T47D (cell line): Measurements from ENCODE around the gene NHEJ1.

ENCODE experiments used
- DNase-seq, 2 experiments: peaks; one replicate each; pipeline versions ENCODE4 v3.0.0 to v3.0.0-alpha.2; 2011 to 2012; ENCODE audit warnings: low read depth in 1 of 2, low spot score in 1 of 2
- JUND ChIP-seq: IDR thresholded peaks from 2 replicates; pipeline ENCODE4 v1.6.1; 2012; ENCODE audit warnings: low read depth
- in situ Hi-C: cut with HindIII; loops from 2 replicates; pipeline ENCODE4 v1.10.0; 2016; ENCODE audit warnings: low sequenced_read_pairs, low pct_unique_long_range_greater_than_20kb

NHEJ1 gene

GRCh38 chr2:219038600-219038999 lies 122.0 kb downstream of the NHEJ1 start:
- in situ Hi-C loops: no loop called here
- DNase-seq: no peak
- TF ChIP-seq JUND: no peak

- DNase-seq: no peak
- TF ChIP-seq JUND: no peak
- in situ Hi-C loops: no loop called here
Measured at GRCh38 chr2:219037783-219038499, 122.7 kb downstream of the NHEJ1 start.

- in situ Hi-C loops: no loop called here
- TF ChIP-seq JUND: no peak
- DNase-seq: no peak
Measured at GRCh38 chr2:219035942-219036341, 124.7 kb downstream of the NHEJ1 start.

- DNase-seq: peak in 1 of 2 experiments; percentile 10
- in situ Hi-C loops: no loop called here
- TF ChIP-seq JUND: no peak
Measured at GRCh38 chr2:219034823-219035222, 125.8 kb downstream of the NHEJ1 start.

GRCh38 chr2:219032051-219032745 lies 128.4 kb downstream of the NHEJ1 start:
- no peak for TF ChIP-seq JUND
- in situ Hi-C loops: no loop called here

GRCh38 chr2:219031005-219031738 lies 129.4 kb downstream of the NHEJ1 start:
- in situ Hi-C loops: no loop called here
- DNase-seq: no peak
- TF ChIP-seq JUND: no peak

More at GRCh38 chr2:219032051-219032745, 128.4 kb downstream of the NHEJ1 start:
- no peak for DNase-seq

GRCh38 chr2:219030177-219030940 lies 130.3 kb downstream of the NHEJ1 start:
- in situ Hi-C loops: no loop called here
- TF ChIP-seq JUND: no peak
- DNase-seq: no peak

- DNase-seq: peak; percentile 48 to 77
- in situ Hi-C loops: no loop called here
- no peak for TF ChIP-seq JUND
Measured at GRCh38 chr2:219029829-219030165, 130.8 kb downstream of the NHEJ1 start.

GRCh38 chr2:219028996-219029828 lies 131.4 kb downstream of the NHEJ1 start:
- no peak for DNase-seq
- in situ Hi-C loops: no loop called here
- no peak for TF ChIP-seq JUND

GRCh38 chr2:219028141-219028540 lies 132.5 kb downstream of the NHEJ1 start:
- in situ Hi-C loops: no loop called here
- TF ChIP-seq JUND: no peak
- no peak for DNase-seq

- in situ Hi-C loops: no loop called here
- no peak for DNase-seq
- no peak for TF ChIP-seq JUND
Measured at GRCh38 chr2:219027511-219028055, 133.0 kb downstream of the NHEJ1 start.
